NCI-H774 (cell line): ENCODE results near the gene EFNA1.

Experiments used
- DNase-seq: peaks from one replicate; lab custom pipeline; 2025; lab: John Stamatoyannopoulos, UW

The EFNA1 gene

GRCh38 chr1:155175281-155175926 lies 47.7 kb downstream of the EFNA1 start:
- DNase-seq = no peak

GRCh38 chr1:155175927-155176371 lies 48.3 kb downstream of the EFNA1 start:
- DNase-seq = peak; percentile 57

GRCh38 chr1:155176544-155177071 lies 48.9 kb downstream of the EFNA1 start:
- DNase-seq = peak; percentile 82

- no peak for DNase-seq
Measured at GRCh38 chr1:155177192-155177917, 49.7 kb downstream of the EFNA1 start.

- DNase-seq = no peak
Measured at GRCh38 chr1:155177918-155178281, 50.2 kb downstream of the EFNA1 start.

GRCh38 chr1:155178441-155179111 lies 50.9 kb downstream of the EFNA1 start:
- DNase-seq = no peak

- DNase-seq = no peak
Measured at GRCh38 chr1:155179112-155180031, 51.7 kb downstream of the EFNA1 start.

GRCh38 chr1:155181371-155182051 lies 53.8 kb downstream of the EFNA1 start:
- DNase-seq = no peak

GRCh38 chr1:155182052-155182550 lies 54.4 kb downstream of the EFNA1 start:
- DNase-seq = no peak

GRCh38 chr1:155183775-155184221 lies 56.1 kb downstream of the EFNA1 start:
- no peak for DNase-seq

GRCh38 chr1:155184351-155184811 lies 56.7 kb downstream of the EFNA1 start:
- DNase-seq = no peak
